ENCODE data around the gene TDRD9. TPM values are rescaled to one million over a fixed set of nuclear protein-coding genes. Genes with fewer than 3 reads are reported as not detected.

TDRD9 gene
- total RNA-seq, 1 donor from 2014 or later: not detected

DNA sequence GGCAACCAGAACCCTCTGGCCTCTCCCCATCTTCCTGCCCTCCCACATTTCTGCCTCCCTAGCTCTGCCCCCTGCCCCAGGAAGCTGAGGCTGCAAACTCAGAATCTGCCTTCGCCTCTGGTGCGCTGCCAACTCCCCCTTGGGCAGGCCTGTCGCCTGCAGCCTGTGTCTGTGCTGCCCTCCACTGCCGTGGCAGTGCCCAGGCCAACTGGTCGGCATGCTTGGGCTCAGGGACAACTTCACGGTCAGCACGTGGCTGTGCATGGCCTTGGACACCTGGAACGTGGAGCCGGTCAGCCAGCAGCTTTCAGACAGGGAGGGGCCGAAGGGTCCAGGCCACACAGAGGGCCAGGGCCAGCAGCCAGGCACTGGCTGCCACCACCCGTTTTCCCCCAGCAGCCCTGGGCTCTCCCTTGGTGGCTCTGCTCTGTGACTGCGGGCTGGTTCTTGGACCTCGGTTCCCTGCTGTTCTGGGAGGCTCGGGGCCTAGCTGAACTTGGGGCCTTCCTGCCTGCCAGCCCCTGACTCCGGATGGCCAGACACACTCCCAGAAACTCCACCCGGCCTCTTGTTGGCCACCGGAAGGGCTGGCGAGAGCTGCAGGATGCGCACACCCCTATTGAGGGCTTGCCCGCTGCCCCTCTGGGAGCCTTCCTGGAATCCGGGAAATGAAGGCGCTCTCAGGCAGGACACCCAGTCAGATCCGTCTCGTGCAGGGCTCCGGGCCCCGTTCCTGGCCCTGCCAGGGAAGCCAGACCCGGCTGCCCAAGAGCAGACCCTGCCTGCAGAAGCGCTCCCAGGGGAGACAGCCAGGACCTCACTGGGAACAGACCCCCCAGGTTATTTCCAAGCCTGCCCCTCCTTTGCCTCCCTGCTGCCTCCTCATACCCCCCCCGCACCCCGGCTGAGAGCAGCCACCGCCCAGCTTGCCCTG is 46.7 kb upstream of the TDRD9 start:
- Mint-ChIP-seq H3K27ac (ENCODE audit: unreplicated experiment) (no peak overlapping the region), H3K4me3 (ENCODE audit: unreplicated experiment) (no peak overlapping the region), H3K36me3 (ENCODE audit: low read depth, unreplicated experiment) (no peaks in the 10 kb centered on the region), H3K27me3 (ENCODE audit: unreplicated experiment) (peaks cover 9% of the 10 kb centered on the region), H3K9me3 (ENCODE audit: unreplicated experiment) (no peaks in the 10 kb centered on the region), H3K4me1 (ENCODE audit: unreplicated experiment) (peaks cover 12% of the 10 kb centered on the region)
- no peak for TF ChIP-seq CTCF (IDR thresholded peaks at IDR 0.05; ENCODE audit: unreplicated experiment)
- no peak for DNase-seq (ENCODE audit: low spot score)

- H3K27ac Mint-ChIP-seq (ENCODE audit: unreplicated experiment): no peak overlapping the region
- no peak overlapping the region for H3K4me3 Mint-ChIP-seq (ENCODE audit: unreplicated experiment)
- no peak for TF ChIP-seq CTCF (IDR thresholded peaks at IDR 0.05; ENCODE audit: unreplicated experiment)
- no peaks in the 10 kb centered on the region for H3K36me3 Mint-ChIP-seq (ENCODE audit: low read depth, unreplicated experiment)
- H3K9me3 Mint-ChIP-seq (ENCODE audit: unreplicated experiment): no peaks in the 10 kb centered on the region
- no peak for DNase-seq (ENCODE audit: low spot score)
- peaks cover 9% of the 10 kb centered on the region for H3K27me3 Mint-ChIP-seq (ENCODE audit: unreplicated experiment)
- H3K4me1 Mint-ChIP-seq (ENCODE audit: unreplicated experiment): peaks cover 15% of the 10 kb centered on the region
Measured at GRCh38 chr14:103882503-103883262, 45.6 kb upstream of the TDRD9 start.

DNA sequence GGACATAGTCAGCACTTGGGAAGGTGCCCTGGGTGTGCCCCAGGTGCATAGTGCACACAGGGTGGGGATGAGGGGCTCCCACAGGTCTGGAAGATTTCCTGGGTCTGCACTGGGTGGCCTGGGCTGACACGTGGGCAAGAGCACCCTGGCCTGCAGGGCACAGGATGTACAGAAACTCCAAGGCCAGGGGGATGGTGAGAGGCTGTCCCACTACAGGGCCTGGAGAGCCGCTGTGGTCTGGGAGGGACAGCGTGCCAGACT is 45.1 kb upstream of the TDRD9 start:
- no peak overlapping the region for H3K27ac Mint-ChIP-seq (ENCODE audit: unreplicated experiment)
- no peaks in the 10 kb centered on the region for H3K9me3 Mint-ChIP-seq (ENCODE audit: unreplicated experiment)
- no peak overlapping the region for H3K4me3 Mint-ChIP-seq (ENCODE audit: unreplicated experiment)
- no peak for TF ChIP-seq CTCF (IDR thresholded peaks at IDR 0.05; ENCODE audit: unreplicated experiment)
- H3K4me1 Mint-ChIP-seq (ENCODE audit: unreplicated experiment): peaks cover 15% of the 10 kb centered on the region
- no peak for DNase-seq (ENCODE audit: low spot score)
- H3K27me3 Mint-ChIP-seq (ENCODE audit: unreplicated experiment): peaks cover 9% of the 10 kb centered on the region
- H3K36me3 Mint-ChIP-seq (ENCODE audit: low read depth, unreplicated experiment): no peaks in the 10 kb centered on the region

- Mint-ChIP-seq H3K4me1 (ENCODE audit: unreplicated experiment) (peaks cover 12% of the 10 kb centered on the region), H3K4me3 (ENCODE audit: unreplicated experiment) (no peak overlapping the region), H3K9me3 (ENCODE audit: unreplicated experiment) (no peaks in the 10 kb centered on the region), H3K27me3 (ENCODE audit: unreplicated experiment) (peaks cover 9% of the 10 kb centered on the region), H3K36me3 (ENCODE audit: low read depth, unreplicated experiment) (no peaks in the 10 kb centered on the region), H3K27ac (ENCODE audit: unreplicated experiment) (no peak overlapping the region)
- no peak for DNase-seq (ENCODE audit: low spot score)
- TF ChIP-seq CTCF (IDR thresholded peaks at IDR 0.05; ENCODE audit: unreplicated experiment): no peak
Measured at GRCh38 chr14:103884854-103885253, 43.4 kb upstream of the TDRD9 start.

- H3K4me3 Mint-ChIP-seq (ENCODE audit: unreplicated experiment): no peak overlapping the region
- no peak for DNase-seq (ENCODE audit: low spot score)
- H3K36me3 Mint-ChIP-seq (ENCODE audit: low read depth, unreplicated experiment): no peaks in the 10 kb centered on the region
- no peak for TF ChIP-seq CTCF (IDR thresholded peaks at IDR 0.05; ENCODE audit: unreplicated experiment)
- H3K27me3 Mint-ChIP-seq (ENCODE audit: unreplicated experiment): peaks cover 9% of the 10 kb centered on the region
- no peak overlapping the region for H3K27ac Mint-ChIP-seq (ENCODE audit: unreplicated experiment)
- no peaks in the 10 kb centered on the region for H3K9me3 Mint-ChIP-seq (ENCODE audit: unreplicated experiment)
- peaks cover 8% of the 10 kb centered on the region for H3K4me1 Mint-ChIP-seq (ENCODE audit: unreplicated experiment)
Measured at GRCh38 chr14:103885509-103885932, 42.7 kb upstream of the TDRD9 start.
